Esophagus squamous epithelium (tissue), 4 donors: ENCODE measurements around the gene CCDC197.

ENCODE experiments used
- POLR2A ChIP-seq, 4 donors: fragments of 450-650 bp; IDR thresholded peaks; one replicate each; pipeline ENCODE4 v1.6.1; 2017; ENCODE audit warnings: antibody characterized with exemption in 4 of 4, mild to moderate bottlenecking in 4 of 4, moderate library complexity in 3 of 4
- TF ChIP-seq, protein P1 (sequence below), 6 experiments: fragments of 450-650 bp in 4 of 6; fragments of 200-600 bp in 2 of 6; sonication (generic) in 2 of 6; IDR thresholded peaks; one replicate each; pipeline ENCODE4 v1.5.1; 2016 to 2019; ENCODE audit warnings: antibody characterized with exemption in 6 of 6, mild to moderate bottlenecking in 4 of 6, moderate library complexity in 4 of 6

DNA sequence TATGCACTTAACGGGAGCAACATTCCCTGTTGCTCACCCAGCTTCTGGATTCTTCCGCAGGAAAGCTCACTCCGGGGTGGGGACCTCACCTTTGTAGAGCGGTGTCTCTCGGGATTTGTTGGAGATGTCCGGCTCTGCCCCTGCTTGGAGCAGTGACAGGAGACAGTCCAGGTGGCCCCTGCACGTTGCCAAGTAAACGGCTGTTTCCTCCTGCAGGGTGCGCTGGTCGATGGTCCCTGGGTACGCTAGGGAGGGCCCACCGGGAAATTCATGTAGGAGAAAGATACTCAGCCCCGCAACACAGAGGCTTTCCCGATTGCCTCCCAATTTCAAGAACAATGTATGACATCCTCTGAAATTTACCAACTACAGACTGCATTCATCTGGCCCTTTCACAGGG, 43.8 kb upstream of the CCDC197 start:
- TF ChIP-seq, protein P1, sequence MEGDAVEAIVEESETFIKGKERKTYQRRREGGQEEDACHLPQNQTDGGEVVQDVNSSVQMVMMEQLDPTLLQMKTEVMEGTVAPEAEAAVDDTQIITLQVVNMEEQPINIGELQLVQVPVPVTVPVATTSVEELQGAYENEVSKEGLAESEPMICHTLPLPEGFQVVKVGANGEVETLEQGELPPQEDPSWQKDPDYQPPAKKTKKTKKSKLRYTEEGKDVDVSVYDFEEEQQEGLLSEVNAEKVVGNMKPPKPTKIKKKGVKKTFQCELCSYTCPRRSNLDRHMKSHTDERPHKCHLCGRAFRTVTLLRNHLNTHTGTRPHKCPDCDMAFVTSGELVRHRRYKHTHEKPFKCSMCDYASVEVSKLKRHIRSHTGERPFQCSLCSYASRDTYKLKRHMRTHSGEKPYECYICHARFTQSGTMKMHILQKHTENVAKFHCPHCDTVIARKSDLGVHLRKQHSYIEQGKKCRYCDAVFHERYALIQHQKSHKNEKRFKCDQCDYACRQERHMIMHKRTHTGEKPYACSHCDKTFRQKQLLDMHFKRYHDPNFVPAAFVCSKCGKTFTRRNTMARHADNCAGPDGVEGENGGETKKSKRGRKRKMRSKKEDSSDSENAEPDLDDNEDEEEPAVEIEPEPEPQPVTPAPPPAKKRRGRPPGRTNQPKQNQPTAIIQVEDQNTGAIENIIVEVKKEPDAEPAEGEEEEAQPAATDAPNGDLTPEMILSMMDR (IDR thresholded peaks at IDR 0.05), result no peak
- TF ChIP-seq POLR2A (IDR thresholded peaks at IDR 0.05), result no peak
